Mesendoderm (in vitro differentiated cells): Measurements from ENCODE around the gene LAMC2.
"Not testable (repeated sequence)": the region's sequence is repeated elsewhere in the genome, so short reads cannot be mapped to it uniquely, and the experiment has no call there.

Source experiments
- DNase-seq: peaks from one replicate; pipeline ENCODE4 v3.0.0; 2013
- H2AK5ac ChIP-seq: 2 replicates; pipeline ENCODE4 v1.6.1; 2013; ENCODE audit warnings: low read length, inconsistent platforms
- H2BK120ac ChIP-seq: 2 replicates; pipeline ENCODE4 v1.6.1; 2013; ENCODE audit warnings: low read depth, mild to moderate bottlenecking, low read length, moderate library complexity, mixed read lengths
- H2BK15ac ChIP-seq: replicated peaks from 2 replicates; pipeline ENCODE4 v1.6.1; 2013; ENCODE audit warnings: low read depth, mild to moderate bottlenecking, moderate library complexity
- H2BK5ac ChIP-seq: 2 replicates; pipeline ENCODE4 v1.6.1; 2013; ENCODE audit warnings: low read length, inconsistent platforms
- H3K18ac ChIP-seq: 2 replicates; pipeline ENCODE4 v1.6.1; 2013; ENCODE audit warnings: mild to moderate bottlenecking, low read length, mixed read lengths
- H3K23ac ChIP-seq: one replicate; pipeline ENCODE4 v1.6.1; 2013; ENCODE audit warnings: low read length
- H3K27ac ChIP-seq: 2 replicates; pipeline ENCODE4 v1.5.1; 2013; ENCODE audit warnings: low read depth, mild to moderate bottlenecking, inconsistent platforms, low read length, moderate library complexity
- H3K27me3 ChIP-seq: 2 replicates; pipeline ENCODE4 v1.6.1; 2013; ENCODE audit warnings: low read length, control low read depth, mild to moderate bottlenecking, inconsistent platforms; ENCODE audit not compliant: insufficient read depth, poor library complexity
- H3K36me3 ChIP-seq: 2 replicates; pipeline ENCODE4 v1.6.1; 2013; ENCODE audit warnings: low read length, inconsistent platforms; ENCODE audit not compliant: control insufficient read depth, insufficient read depth
- H3K4ac ChIP-seq: one replicate; pipeline ENCODE4 v1.6.1; 2013; ENCODE audit warnings: low read depth, mild to moderate bottlenecking, low read length, moderate library complexity
- H3K4me1 ChIP-seq: 2 replicates; pipeline ENCODE4 v1.6.1; 2013; ENCODE audit warnings: low read depth, low read length, inconsistent platforms; ENCODE audit not compliant: control insufficient read depth
- H3K4me2 ChIP-seq: 2 replicates; pipeline ENCODE4 v1.6.1; 2013; ENCODE audit warnings: low read length
- H3K4me3 ChIP-seq: 2 replicates; pipeline ENCODE4 v1.5.1; 2013; ENCODE audit warnings: mild to moderate bottlenecking, low read length
- H3K56ac ChIP-seq: one replicate; pipeline ENCODE4 v1.6.1; 2013; ENCODE audit warnings: low read length
- H3K79me1 ChIP-seq: 2 replicates; pipeline ENCODE4 v1.6.1; 2013; ENCODE audit warnings: low read length, inconsistent platforms
- H3K79me2 ChIP-seq: 2 replicates; pipeline ENCODE4 v1.6.1; 2013; ENCODE audit warnings: mild to moderate bottlenecking, low read length; ENCODE audit not compliant: control insufficient read depth, insufficient read depth
- H3K9ac ChIP-seq: 2 replicates; pipeline ENCODE4 v1.6.1; 2013; ENCODE audit warnings: low read length, inconsistent platforms
- H4K5ac ChIP-seq: one replicate; pipeline ENCODE4 v1.6.1; 2013; ENCODE audit warnings: low read length
- H4K8ac ChIP-seq: one replicate; pipeline ENCODE4 v1.6.1; 2013; ENCODE audit warnings: low read depth, mild to moderate bottlenecking, control low read depth, low read length, moderate library complexity
- WGBS: extraction: QIAGEN DNeasy Blood & Tissue Kit; methylation state at CpG from one replicate; pipeline ENCODE4 v1.1.7; 2013; ENCODE audit warnings: low lambda C conversion rate, missing lambda C conversion rate; ENCODE audit not compliant: insufficient coverage; ENCODE audit errors: extremely low coverage; 5-methylcytosine and 5-hydroxymethylcytosine counted together

LAMC2 gene

GRCh38 chr1:183239793-183240525 lies 53.9 kb downstream of the LAMC2 start:
- Histone ChIP-seq H3K56ac (no peak overlapping the region), H3K4me3 (no peak overlapping the region), H3K27me3 (no peaks in the 10 kb centered on the region), H3K79me1 (no peaks in the 10 kb centered on the region), H3K4me2 (no peak overlapping the region), H3K9ac (no peak overlapping the region), H4K8ac (no peak overlapping the region), H3K23ac (no peak overlapping the region), H3K4ac (no peak overlapping the region), H3K79me2 (no peaks in the 10 kb centered on the region), H4K5ac (no peak overlapping the region), H3K4me1 (peaks cover 6% of the 10 kb centered on the region), H2BK5ac (no peak overlapping the region), H2BK15ac (no peak overlapping the region), H3K36me3 (no peaks in the 10 kb centered on the region), H3K27ac (no peak overlapping the region), H2AK5ac (no peak overlapping the region), H2BK120ac (no peak overlapping the region), H3K18ac (no peak overlapping the region)
- DNase-seq = no peak
- WGBS = no CpG with 5 or more reads among the region's 8 CpGs

GRCh38 chr1:183240526-183240825 lies 54.4 kb downstream of the LAMC2 start:
- no peak overlapping the region for H3K9ac ChIP-seq
- H4K8ac ChIP-seq = no peak overlapping the region
- no CpG with 5 or more reads among the region's 4 CpGs for WGBS
- H3K27me3 ChIP-seq = no peaks in the 10 kb centered on the region
- no peak overlapping the region for H3K56ac ChIP-seq
- H3K18ac ChIP-seq = no peak overlapping the region
- H4K5ac ChIP-seq = no peak overlapping the region
- no peak overlapping the region for H2AK5ac ChIP-seq
- no peak overlapping the region for H2BK5ac ChIP-seq
- no peak overlapping the region for H2BK15ac ChIP-seq
- no peak overlapping the region for H3K4me3 ChIP-seq
- H3K4me2 ChIP-seq = no peak overlapping the region
- peaks cover 4% of the 10 kb centered on the region for H3K4me1 ChIP-seq
- H3K36me3 ChIP-seq = no peaks in the 10 kb centered on the region
- no peak overlapping the region for H3K4ac ChIP-seq
- no peak overlapping the region for H3K23ac ChIP-seq
- no peak overlapping the region for H3K27ac ChIP-seq
- H3K79me2 ChIP-seq = no peaks in the 10 kb centered on the region
- H2BK120ac ChIP-seq = no peak overlapping the region
- H3K79me1 ChIP-seq = no peaks in the 10 kb centered on the region
- DNase-seq = no peak

GRCh38 chr1:183240853-183241252 lies 54.8 kb downstream of the LAMC2 start:
- H3K23ac ChIP-seq, H2BK15ac ChIP-seq, H3K36me3 ChIP-seq, H3K4me3 ChIP-seq, H3K27ac ChIP-seq, H4K5ac ChIP-seq, H3K4me2 ChIP-seq, H2AK5ac ChIP-seq, H3K18ac ChIP-seq, H3K9ac ChIP-seq, DNase-seq, H3K79me2 ChIP-seq, H3K79me1 ChIP-seq, H2BK120ac ChIP-seq, H3K4ac ChIP-seq, H3K27me3 ChIP-seq, H4K8ac ChIP-seq, H3K4me1 ChIP-seq, H3K56ac ChIP-seq, H2BK5ac ChIP-seq: not testable (repeated sequence)
- no CpG with 5 or more reads among the region's 8 CpGs for WGBS

- Histone ChIP-seq H3K23ac (no peak overlapping the region), H2AK5ac (no peak overlapping the region), H2BK5ac (no peak overlapping the region), H3K36me3 (no peaks in the 10 kb centered on the region), H3K79me2 (no peaks in the 10 kb centered on the region), H3K4ac (no peak overlapping the region), H3K9ac (no peak overlapping the region), H3K4me3 (no peak overlapping the region), H4K8ac (no peak overlapping the region), H3K27me3 (no peaks in the 10 kb centered on the region), H2BK120ac (no peak overlapping the region), H4K5ac (no peak overlapping the region), H3K56ac (no peak overlapping the region), H2BK15ac (no peak overlapping the region), H3K79me1 (no peaks in the 10 kb centered on the region), H3K4me1 (peaks cover 2% of the 10 kb centered on the region), H3K4me2 (no peak overlapping the region), H3K18ac (no peak overlapping the region), H3K27ac (no peak overlapping the region)
- DNase-seq = no peak
- WGBS = no CpG with 5 or more reads among the region's 3 CpGs
Measured at GRCh38 chr1:183241471-183241870, 55.4 kb downstream of the LAMC2 start.

GRCh38 chr1:183242556-183242955 lies 56.5 kb downstream of the LAMC2 start:
- no peaks in the 10 kb centered on the region for H3K4me1 ChIP-seq
- no peaks in the 10 kb centered on the region for H3K79me2 ChIP-seq
- H3K36me3 ChIP-seq = no peaks in the 10 kb centered on the region
- H3K9ac ChIP-seq = no peak overlapping the region
- no peak overlapping the region for H3K56ac ChIP-seq
- WGBS = no CpG with 5 or more reads among the region's 3 CpGs
- H4K5ac ChIP-seq = no peak overlapping the region
- H3K27me3 ChIP-seq = no peaks in the 10 kb centered on the region
- H2BK15ac ChIP-seq = no peak overlapping the region
- H2BK120ac ChIP-seq = no peak overlapping the region
- no peak overlapping the region for H2BK5ac ChIP-seq
- no peak overlapping the region for H4K8ac ChIP-seq
- H3K18ac ChIP-seq = no peak overlapping the region
- no peak overlapping the region for H3K4me3 ChIP-seq
- no peaks in the 10 kb centered on the region for H3K79me1 ChIP-seq
- no peak overlapping the region for H3K27ac ChIP-seq
- no peak overlapping the region for H3K4ac ChIP-seq
- H3K23ac ChIP-seq = no peak overlapping the region
- H3K4me2 ChIP-seq = no peak overlapping the region
- H2AK5ac ChIP-seq = no peak overlapping the region
- DNase-seq = no peak
